ENCODE measurements around the gene MAML2.

- TF ChIP-seq POLR2AphosphoS5 (IDR thresholded peaks at IDR 0.05) (no peak), CTCF (IDR thresholded peaks at IDR 0.05) (no peak)
These were observed 241.8 kb downstream of the MAML2 start for GRCh38 chr11:96101146-96101545.
